ENCODE results near the gene TRAPPC4. TPM values are rescaled to one million over a fixed set of nuclear protein-coding genes. Genes with fewer than 3 reads are reported as not detected.
A peak's percentile ranks its signal among the peaks of the same experiment; 100 is the strongest.
"Not testable (repeated sequence)": the region's sequence is repeated elsewhere in the genome, so short reads cannot be mapped to it uniquely, and the experiment has no call there.

Gene TRAPPC4
- total RNA-seq, 6 experiments from 2014 or later = 71.7 to 92.6 (median 81.4) TPM

- Mint-ChIP-seq H3K4me1 (ENCODE audit: low read depth) (peaks cover 10% of the 10 kb centered on the region), H3K27ac (no peak overlapping the region), H3K9me3 (no peaks in the 10 kb centered on the region), H3K27me3 (ENCODE audit: insufficient read depth) (no peaks in the 10 kb centered on the region), H3K4me3 (peak overlapping the region; percentile 77), H3K36me3 (ENCODE audit: low read depth) (no peaks in the 10 kb centered on the region)
- no peak for TF ChIP-seq CTCF (IDR thresholded peaks at IDR 0.05)
- DNase-seq = no peak
Measured at GRCh38 chr11:119030029-119030328, 11.4 kb downstream of the TRAPPC4 start.

GRCh38 chr11:119030329-119031047 lies 11.9 kb downstream of the TRAPPC4 start, which contains the start of gene SLC37A4:
TSS of gene SLC37A4 (minus strand) at chr11:119030877.
- Mint-ChIP-seq H3K27me3 (ENCODE audit: insufficient read depth) (no peaks in the 10 kb centered on the region), H3K4me1 (ENCODE audit: low read depth) (peaks cover 10% of the 10 kb centered on the region), H3K27ac (peak within 1 kb of the TSS; percentile 52; the same call in 1 of the 2 replicates), H3K36me3 (ENCODE audit: low read depth) (no peaks in the 10 kb centered on the region), H3K4me3 (peak within 1 kb of the TSS; percentile 77), H3K9me3 (no peaks in the 10 kb centered on the region)
- peak; percentile 95 for DNase-seq
- TF ChIP-seq CTCF (IDR thresholded peaks at IDR 0.05) = peak; percentile 90

- Mint-ChIP-seq H3K36me3 (ENCODE audit: low read depth) (no peaks in the 10 kb centered on the region), H3K4me1 (ENCODE audit: low read depth) (peaks cover 10% of the 10 kb centered on the region), H3K27me3 (ENCODE audit: insufficient read depth) (no peaks in the 10 kb centered on the region), H3K9me3 (no peaks in the 10 kb centered on the region), H3K4me3 (no peak overlapping the region), H3K27ac (no peak overlapping the region)
- no peak for DNase-seq
- no peak for TF ChIP-seq CTCF (IDR thresholded peaks at IDR 0.05)
Measured at GRCh38 chr11:119031912-119032280, 13.3 kb downstream of the TRAPPC4 start.

GRCh38 chr11:119033421-119033820 lies 14.9 kb downstream of the TRAPPC4 start:
- peaks cover 10% of the 10 kb centered on the region for H3K4me1 Mint-ChIP-seq (ENCODE audit: low read depth)
- not testable (repeated sequence) for H3K27ac Mint-ChIP-seq; H3K36me3 Mint-ChIP-seq (ENCODE audit: low read depth); H3K9me3 Mint-ChIP-seq; H3K4me3 Mint-ChIP-seq; H3K27me3 Mint-ChIP-seq (ENCODE audit: insufficient read depth); DNase-seq

- TF ChIP-seq CTCF (IDR thresholded peaks at IDR 0.05) = no peak
- Mint-ChIP-seq H3K4me1 (ENCODE audit: low read depth) (peaks cover 2% of the 10 kb centered on the region), H3K27me3 (ENCODE audit: insufficient read depth) (no peaks in the 10 kb centered on the region; the same call in 1 of the 2 replicates), H3K9me3 (no peaks in the 10 kb centered on the region), H3K36me3 (ENCODE audit: low read depth) (no peaks in the 10 kb centered on the region), H3K4me3 (no peak overlapping the region), H3K27ac (no peak overlapping the region)
- DNase-seq = no peak
Measured at GRCh38 chr11:119034813-119035212, 16.2 kb downstream of the TRAPPC4 start.

- Mint-ChIP-seq H3K27ac (no peak overlapping the region), H3K4me1 (ENCODE audit: low read depth) (peaks cover 7% of the 10 kb centered on the region), H3K9me3 (no peaks in the 10 kb centered on the region), H3K27me3 (ENCODE audit: insufficient read depth) (peaks cover 2% of the 10 kb centered on the region), H3K4me3 (no peak overlapping the region), H3K36me3 (ENCODE audit: low read depth) (no peaks in the 10 kb centered on the region)
- no peak for TF ChIP-seq CTCF (IDR thresholded peaks at IDR 0.05)
- no peak for DNase-seq
Measured at GRCh38 chr11:119038884-119039283, 20.3 kb downstream of the TRAPPC4 start.

- H3K4me1 Mint-ChIP-seq (ENCODE audit: low read depth); H3K4me3 Mint-ChIP-seq; DNase-seq; H3K27me3 Mint-ChIP-seq (ENCODE audit: insufficient read depth); H3K9me3 Mint-ChIP-seq; H3K27ac Mint-ChIP-seq; H3K36me3 Mint-ChIP-seq (ENCODE audit: low read depth): not testable (repeated sequence)
Measured at GRCh38 chr11:119039471-119039870, 20.9 kb downstream of the TRAPPC4 start.
